H1 (cell line): ENCODE results near the gene MOB2.

Experiments
- CTCF ChIP-seq, 3 experiments: IDR thresholded peaks; 1 replicate in 2 of 3; 2 replicates in 1 of 3; pipeline versions ENCODE4 v1.5.1 to v1.6.1; 2011; ENCODE audit warnings: low read length in 3 of 3, mild to moderate bottlenecking in 3 of 3, inconsistent platforms in 2 of 3, low read depth in 1 of 3, moderate library complexity in 1 of 3; ENCODE audit not compliant: insufficient read depth in 1 of 3; ENCODE audit errors: control extremely low read depth in 1 of 3
- EZH2 ChIP-seq: fragments of 200-600 bp; sonication (generic); IDR thresholded peaks from 2 replicates; pipeline ENCODE4 v1.7.1; 2012; ENCODE audit warnings: low read depth, mild to moderate bottlenecking, moderate library complexity, low read length, inconsistent platforms; ENCODE audit not compliant: severe bottlenecking
- JUND ChIP-seq: IDR thresholded peaks from 2 replicates; pipeline ENCODE4 v1.6.1; 2011; ENCODE audit warnings: mild to moderate bottlenecking, improper control_type of control experiment, low read length
- SIN3A ChIP-seq, 2 experiments: IDR thresholded peaks in 1 of 2; conservative IDR thresholded peaks in 1 of 2; 2 replicates each; pipeline ENCODE4 v1.6.1; 2011 to 2012; ENCODE audit warnings: low read length in 2 of 2, improper control_type of control experiment in 1 of 2, low read depth in 1 of 2, mild to moderate bottlenecking in 1 of 2
- TF ChIP-seq, protein P1 (sequence below): IDR thresholded peaks from 2 replicates; pipeline ENCODE4 v1.6.1; 2012; ENCODE audit warnings: low read length, inconsistent platforms

DNA sequence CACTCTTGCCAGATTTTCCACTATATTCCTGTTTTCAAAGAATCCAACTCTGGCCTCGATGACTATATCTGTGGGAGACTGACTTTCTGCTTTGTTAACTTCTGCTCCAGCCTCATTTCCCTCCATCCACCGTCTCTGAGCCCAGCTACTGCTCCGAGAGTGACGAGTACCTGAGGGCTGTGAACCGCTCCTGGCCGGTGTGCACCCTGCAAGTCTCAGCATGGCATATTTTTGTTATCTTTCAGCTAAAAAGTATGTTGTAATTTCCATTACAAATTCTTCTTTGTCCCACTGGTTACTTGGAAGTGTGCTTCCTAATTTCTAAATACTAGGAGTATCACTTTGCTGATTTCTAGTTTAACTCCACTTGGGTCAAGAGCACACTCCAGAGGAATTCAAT lies 36.5 kb upstream of the MOB2 start:
- TF ChIP-seq EZH2 (no peak), CTCF (IDR thresholded peaks at IDR 0.05; ENCODE audit: control extremely low read depth in 1 of 3, insufficient read depth in 1 of 3, low read depth in 1 of 3, low read length in 3 of 3) (no peak), SIN3A (conservative IDR thresholded peaks at IDR 0.05 in 1 of 2, IDR thresholded peaks at IDR 0.05 in 1 of 2; ENCODE audit: low read depth in 1 of 2, low read length in 2 of 2) (no peak), JUND (no peak)
- TF ChIP-seq, protein P1, sequence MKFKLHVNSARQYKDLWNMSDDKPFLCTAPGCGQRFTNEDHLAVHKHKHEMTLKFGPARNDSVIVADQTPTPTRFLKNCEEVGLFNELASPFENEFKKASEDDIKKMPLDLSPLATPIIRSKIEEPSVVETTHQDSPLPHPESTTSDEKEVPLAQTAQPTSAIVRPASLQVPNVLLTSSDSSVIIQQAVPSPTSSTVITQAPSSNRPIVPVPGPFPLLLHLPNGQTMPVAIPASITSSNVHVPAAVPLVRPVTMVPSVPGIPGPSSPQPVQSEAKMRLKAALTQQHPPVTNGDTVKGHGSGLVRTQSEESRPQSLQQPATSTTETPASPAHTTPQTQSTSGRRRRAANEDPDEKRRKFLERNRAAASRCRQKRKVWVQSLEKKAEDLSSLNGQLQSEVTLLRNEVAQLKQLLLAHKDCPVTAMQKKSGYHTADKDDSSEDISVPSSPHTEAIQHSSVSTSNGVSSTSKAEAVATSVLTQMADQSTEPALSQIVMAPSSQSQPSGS, result no peak
